ELR (cell line): ENCODE data around the gene CYP2F1.
"Not testable (repeated sequence)": the region's sequence is repeated elsewhere in the genome, so short reads cannot be mapped to it uniquely, and the experiment has no call there.

Source experiments
- DNase-seq: peaks from one replicate; pipeline ENCODE4 v3.0.0-alpha.2; 2015; ENCODE audit warnings: low read depth

Gene CYP2F1

GRCh38 chr19:41127362-41127761, 13.1 kb downstream of the CYP2F1 start:
- DNase-seq = not testable (repeated sequence)

GRCh38 chr19:41127801-41128300, 13.6 kb downstream of the CYP2F1 start:
- peak; percentile 61 for DNase-seq

- DNase-seq = no peak
These were observed 14.5 kb downstream of the CYP2F1 start for GRCh38 chr19:41128692-41129091.

- DNase-seq = no peak
These were observed 17.0 kb downstream of the CYP2F1 start for GRCh38 chr19:41131186-41131585.

- no peak for DNase-seq
These were observed 19.0 kb downstream of the CYP2F1 start for GRCh38 chr19:41133260-41133659.

GRCh38 chr19:41134616-41135015, 20.4 kb downstream of the CYP2F1 start:
- no peak for DNase-seq

GRCh38 chr19:41135390-41136384, 21.5 kb downstream of the CYP2F1 start:
- not testable (repeated sequence) for DNase-seq

GRCh38 chr19:41136636-41137455, 22.6 kb downstream of the CYP2F1 start:
- no peak for DNase-seq

GRCh38 chr19:41144403-41144802, 30.2 kb downstream of the CYP2F1 start:
- peak; percentile 76 for DNase-seq

GRCh38 chr19:41149831-41150230, 35.6 kb downstream of the CYP2F1 start:
- DNase-seq = no peak

- DNase-seq = not testable (repeated sequence)
These were observed 36.8 kb downstream of the CYP2F1 start for GRCh38 chr19:41150986-41151385.

- no peak for DNase-seq
These were observed 39.8 kb downstream of the CYP2F1 start for GRCh38 chr19:41154060-41154459.

GRCh38 chr19:41156207-41156606, 42.0 kb downstream of the CYP2F1 start:
- DNase-seq = peak; percentile 17

GRCh38 chr19:41159881-41160280, 45.6 kb downstream of the CYP2F1 start:
- DNase-seq = no peak

GRCh38 chr19:41161903-41162302, 47.7 kb downstream of the CYP2F1 start:
- peak; percentile 13 for DNase-seq

- DNase-seq = no peak
These were observed 52.9 kb downstream of the CYP2F1 start for GRCh38 chr19:41166944-41167804.

- DNase-seq = no peak
These were observed 58.3 kb downstream of the CYP2F1 start for GRCh38 chr19:41172297-41173164.

GRCh38 chr19:41174297-41174928, 60.2 kb downstream of the CYP2F1 start:
- DNase-seq = no peak

GRCh38 chr19:41175801-41176777, 61.9 kb downstream of the CYP2F1 start:
- DNase-seq = peak; percentile 80
